NOMO-1 treated with DMSO at 0.1 percent for 48 hours (cell line): ENCODE data around the gene VCAN.

Source experiments
- DNase-seq: peaks from one replicate; lab custom pipeline; 2025; ENCODE audit not compliant: unreplicated experiment; lab: John Stamatoyannopoulos, UW

VCAN gene

DNA sequence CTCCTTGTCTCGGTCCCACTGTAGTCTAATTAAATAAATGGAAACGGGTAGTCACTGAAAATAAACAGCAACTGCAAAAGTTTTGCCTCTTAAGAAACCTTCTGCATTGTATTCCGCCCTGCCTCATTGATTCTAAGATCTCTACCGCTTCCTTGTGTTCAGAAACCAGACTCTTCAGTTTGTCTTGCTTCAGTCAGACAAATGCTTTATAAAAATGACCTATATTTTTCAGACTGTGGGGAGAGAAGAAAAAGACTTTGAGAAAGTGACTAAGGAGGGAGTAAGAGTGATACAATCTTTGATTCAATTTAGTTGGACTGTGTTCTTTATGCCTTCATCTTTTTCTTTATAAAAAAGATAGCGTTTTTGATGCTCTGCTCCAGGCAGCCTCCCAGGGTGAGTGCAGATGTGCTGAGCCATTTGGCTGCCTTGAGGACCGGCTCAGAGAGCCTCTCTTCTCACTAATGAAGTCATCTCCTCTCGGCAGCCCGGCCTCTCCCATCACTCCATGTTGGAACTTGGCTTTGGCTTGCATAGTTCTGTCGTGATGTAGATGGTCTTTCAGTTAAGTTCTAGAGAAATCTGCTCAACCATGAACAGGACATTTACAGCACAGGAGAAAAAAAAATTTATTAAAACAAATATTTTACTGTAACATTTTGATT lies 4.0 kb upstream of the VCAN start:
- DNase-seq = peak; percentile 5

DNA sequence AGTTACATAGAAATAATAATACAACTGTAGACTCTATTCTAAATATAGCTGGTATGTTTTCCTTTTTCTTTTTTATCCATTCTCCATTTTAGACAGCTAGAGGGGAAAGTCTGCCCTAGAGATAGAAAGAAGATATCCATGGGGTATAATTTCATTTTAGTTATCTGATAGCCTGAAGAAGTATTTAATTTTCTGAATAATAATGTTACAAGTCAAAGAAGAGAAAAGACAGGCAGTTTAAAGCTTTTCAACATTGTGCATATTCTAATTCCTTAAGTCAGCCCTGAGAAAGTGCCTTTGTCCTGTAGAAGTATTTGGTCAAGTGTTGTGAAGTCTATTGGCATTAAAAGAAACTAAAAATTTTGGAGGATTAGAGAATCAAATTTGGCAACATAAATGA lies 2.5 kb upstream of the VCAN start:
- no peak for DNase-seq

DNA sequence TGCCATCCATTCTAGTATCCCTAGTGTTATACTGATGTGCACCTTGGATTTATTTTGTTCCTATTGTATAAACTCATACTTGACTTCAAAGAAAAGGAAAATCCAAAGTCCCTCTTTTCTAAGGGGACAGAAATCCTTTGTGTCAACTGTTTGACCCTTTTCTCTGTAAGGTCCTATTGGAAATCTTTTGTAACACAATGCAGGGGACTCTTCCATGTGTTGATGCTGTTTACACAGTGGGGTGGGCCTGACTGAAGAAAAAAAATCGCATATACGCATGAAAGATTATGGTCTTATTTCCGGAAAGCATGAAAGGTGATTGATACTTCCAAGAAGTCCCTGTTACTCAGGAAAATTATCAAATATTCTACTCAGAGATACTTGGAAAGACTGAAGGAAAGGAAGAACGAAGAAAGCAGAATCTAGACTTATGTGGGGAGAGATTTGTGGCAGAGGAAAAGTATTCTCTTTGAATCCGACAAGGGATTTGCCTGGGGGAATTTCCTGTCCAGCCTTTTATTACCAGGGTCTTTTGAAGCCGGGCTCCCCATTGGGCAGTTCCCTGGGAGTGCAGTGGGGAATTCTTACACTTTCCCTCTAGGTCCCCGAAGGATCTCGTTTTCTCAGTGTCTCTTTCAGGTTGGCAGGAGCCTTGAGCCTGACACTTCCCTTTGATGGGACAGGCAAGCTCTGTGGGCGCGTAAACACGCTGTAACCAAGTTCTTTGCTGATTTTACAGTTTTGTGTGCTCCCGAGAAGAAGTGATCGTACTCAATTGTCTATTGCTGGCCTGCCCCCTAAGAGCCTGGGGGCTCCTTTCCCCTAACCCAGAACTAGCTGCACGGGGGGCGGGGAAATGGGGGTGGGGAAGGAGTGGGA lies 779 bp upstream of the VCAN start:
- peak; percentile 83 for DNase-seq

DNA sequence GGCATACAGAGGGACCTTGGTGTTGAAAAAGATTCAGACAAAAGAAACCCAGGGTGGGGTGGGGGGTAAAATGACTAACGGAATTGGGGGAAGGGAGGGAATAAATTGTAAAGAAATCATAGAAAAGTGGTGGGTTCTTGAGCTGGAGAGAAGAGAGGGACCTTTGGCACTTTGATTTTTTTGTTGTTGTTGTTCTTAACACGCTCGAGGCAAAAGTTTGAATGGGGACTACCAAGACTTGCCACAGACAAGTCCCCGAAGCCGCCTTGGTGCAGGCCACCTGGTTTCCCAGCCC lies 616 bp downstream of the VCAN start:
- DNase-seq = peak; percentile 20

DNA sequence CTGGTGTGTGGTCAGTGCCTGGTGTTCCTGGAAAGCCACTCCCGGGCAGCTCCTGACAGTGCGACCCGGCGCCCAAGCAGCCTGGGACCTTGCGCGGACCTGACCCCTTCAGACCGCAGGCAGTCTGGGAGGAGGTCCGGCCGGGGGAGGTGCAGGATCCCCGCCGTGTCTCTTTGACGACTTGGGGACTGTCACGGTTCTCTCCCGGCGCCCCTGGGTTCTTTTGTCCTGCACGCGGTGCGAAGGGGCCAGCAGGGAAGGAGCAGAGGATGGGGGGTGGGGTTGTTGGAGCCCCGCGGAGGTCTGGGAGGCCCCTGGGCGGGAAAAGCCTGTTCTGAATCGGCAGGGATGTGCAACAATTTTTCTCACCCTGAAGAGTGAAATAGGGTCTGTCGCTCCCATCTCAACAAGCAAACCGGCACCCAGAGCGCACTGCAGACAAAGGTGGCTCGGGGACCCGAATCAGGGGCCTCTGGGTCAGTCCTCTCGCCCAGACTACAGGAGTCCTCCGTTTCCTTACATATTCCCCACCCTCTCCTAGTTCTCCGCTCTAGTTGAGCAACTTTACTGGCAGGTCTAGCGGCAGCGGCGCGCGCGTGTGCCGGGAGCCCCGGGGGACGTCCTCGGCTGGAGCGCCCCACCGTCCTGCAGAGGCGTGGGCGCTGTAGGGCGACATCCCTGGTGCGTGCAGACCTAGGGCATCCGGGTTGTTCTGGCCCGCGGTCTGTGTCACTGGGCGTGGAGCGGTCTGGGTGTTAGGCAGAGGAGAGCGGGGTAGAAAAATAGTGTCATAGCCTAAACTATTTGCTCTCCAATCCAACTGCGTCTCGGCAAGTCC lies 1.2 kb downstream of the VCAN start:
- peak; percentile 50 for DNase-seq

DNA sequence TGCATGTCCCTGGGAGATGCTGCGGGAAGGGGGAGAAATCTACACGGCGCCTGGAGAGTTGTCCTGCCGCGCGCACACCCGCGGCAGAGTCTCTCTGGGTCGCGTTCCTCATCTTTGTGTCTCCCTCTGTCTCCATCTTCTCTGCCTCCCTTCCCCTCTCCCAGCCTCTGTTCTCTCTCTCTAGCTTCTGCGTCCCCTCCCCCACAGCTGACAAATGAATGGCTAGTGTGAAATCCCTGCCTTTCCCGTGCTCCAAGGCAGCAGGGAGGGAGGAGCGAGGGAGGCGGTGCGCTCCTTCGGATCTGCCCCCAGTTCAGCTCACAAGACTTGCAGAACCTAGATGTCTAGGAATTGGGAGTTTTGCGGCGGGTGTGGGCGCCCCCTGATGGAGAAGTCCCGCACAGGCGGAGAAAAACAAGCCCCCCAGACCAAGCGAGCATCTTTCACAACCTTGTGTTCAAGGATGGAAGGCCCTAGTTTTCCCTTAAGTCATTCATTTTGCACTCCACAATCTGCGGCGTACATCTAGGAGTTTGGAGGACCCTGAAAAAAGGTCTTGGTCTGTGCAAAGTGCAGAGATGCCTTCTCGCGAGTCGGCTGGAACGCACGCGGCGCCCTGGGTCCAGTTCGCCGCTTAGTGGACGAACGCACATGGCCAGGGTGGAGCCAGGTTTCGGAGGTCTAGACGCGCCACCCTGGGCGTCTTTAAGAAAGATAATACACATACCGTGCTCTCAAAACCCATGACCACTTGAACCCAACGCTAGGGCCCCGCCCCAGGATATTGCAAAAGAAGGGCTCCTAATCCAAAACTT lies 2.0 kb downstream of the VCAN start:
- DNase-seq = peak; percentile 91

DNA sequence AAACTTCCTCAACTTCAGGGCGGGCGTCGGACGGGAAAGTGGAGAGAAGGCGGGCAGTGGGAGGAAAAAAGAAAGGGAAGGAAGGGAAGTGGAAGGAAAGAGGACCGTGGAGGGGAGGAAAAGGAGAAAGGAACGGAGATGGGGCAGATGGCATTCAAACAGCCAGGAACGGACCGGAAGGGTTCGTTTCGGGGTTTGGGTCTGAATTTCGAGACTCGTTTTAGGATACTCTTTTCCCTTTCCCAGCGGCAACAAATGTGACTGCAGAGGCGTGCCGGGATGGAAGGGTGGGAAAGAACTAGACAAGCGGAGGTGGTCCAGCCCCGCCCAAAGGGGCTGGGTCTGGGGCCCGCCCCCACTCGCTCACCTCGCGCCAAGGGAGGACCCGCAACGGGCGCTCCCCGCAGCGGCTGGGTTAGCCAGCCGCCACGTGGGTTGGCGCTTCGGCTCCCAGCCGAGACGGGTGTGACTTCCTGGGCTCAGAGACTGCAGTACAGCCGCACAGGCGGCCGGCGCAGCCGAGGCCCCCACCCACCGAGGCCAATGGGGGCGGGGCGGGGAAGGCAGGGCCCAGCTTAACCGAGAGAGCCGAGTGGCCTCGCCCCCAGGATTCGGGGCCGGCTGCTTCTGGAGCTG lies 2.7 kb downstream of the VCAN start:
- DNase-seq = peak; percentile 57

DNA sequence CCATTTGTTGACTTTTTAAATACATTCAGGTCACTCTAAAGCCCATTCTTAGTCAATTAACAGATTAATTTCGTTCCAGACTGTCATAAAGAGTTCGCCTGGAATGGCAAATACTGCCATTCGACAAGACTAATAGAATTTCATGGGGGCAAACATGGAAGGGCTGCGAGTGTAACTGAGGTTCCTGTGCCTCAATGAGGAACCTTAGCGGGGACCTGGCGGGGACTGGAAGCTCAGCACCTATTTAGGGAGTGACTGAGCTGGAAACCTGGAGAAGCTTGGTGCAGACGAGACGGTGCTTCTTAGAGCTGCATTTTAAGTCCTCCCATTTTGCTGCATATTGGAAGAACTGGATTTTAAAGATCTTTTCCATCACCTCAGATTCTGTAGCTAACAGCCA lies 3.4 kb downstream of the VCAN start:
- no peak for DNase-seq

DNA sequence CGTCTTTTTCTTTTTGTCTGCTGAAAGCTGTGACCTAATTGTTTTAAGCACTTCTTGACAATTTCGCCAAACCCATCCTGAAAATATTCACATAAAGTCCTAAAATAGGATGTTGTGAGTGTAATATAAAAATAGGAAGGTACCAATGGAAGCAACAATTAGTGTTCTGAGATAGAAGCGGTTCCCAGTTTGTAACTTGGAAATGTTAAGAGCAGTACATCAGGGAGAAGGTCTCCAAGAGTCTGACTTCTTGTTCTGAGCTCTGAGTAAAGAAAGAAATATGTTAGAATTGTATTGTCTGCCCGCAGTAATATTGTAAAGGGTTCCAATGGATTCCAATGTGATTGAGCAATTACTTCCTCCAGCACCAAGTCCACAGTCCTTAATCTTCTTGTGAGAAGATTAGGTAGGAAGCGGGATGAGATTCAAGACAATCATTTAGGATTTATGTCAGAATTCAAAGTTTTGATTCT lies 3.9 kb downstream of the VCAN start:
- no peak for DNase-seq

DNA sequence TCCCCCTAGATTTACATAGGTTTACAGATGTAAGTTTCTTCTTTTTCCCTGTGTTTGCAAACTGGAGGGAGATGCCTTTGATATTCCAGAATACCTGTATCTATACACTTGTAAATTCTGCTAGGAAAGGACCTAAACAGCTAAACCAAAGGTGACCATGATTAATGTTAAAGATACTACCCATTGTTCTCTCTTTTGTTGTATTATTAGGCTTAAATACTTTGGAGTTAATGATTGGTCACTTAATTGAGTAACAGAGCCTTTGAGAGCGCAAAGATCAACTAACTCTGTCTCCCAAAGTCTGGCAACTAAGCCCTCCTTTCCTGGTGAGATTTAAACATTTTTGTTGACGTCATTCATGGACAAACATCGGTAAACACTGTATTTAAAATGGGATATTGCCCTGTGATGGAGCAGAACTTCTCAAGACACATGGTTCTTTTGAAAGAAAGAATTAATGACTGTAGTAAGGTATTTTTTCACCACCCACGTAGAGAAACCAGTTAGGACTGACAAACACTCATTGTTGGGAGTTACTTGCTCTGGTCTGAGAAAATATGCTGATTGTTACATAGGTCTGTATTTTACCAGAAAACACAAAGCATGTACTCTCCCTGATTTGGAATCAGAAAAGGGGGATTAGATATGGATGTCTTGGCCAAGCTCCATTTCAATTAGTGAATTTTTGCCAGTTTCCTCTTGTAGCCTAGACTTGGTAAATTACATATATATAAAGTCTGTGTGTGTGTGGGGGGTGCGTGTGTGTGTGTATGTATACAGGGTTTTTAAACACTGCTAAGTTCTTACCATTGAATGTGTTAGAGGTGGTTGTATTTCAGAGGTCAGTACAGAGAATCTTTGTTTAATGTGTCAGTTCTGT lies 4.6 kb downstream of the VCAN start:
- DNase-seq = no peak

DNA sequence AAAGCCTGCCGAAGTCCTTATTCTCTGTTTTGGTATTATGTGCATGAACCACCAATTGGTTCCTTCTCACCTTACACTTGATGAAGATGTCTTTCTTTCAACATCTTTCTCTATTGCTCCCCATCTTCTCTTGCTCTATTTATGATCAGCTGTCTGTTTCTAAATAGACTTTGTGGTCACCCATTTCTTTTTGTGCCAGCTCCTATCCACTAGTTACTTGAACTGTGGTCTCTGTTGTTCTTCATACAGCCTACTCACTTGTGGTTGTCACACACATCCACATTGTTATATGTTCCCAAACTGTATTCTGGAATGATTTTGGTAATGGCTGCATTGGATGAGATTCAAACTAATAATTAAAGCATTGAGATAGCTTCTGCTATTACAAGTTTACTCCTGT lies 11.4 kb downstream of the VCAN start:
- DNase-seq = no peak

DNA sequence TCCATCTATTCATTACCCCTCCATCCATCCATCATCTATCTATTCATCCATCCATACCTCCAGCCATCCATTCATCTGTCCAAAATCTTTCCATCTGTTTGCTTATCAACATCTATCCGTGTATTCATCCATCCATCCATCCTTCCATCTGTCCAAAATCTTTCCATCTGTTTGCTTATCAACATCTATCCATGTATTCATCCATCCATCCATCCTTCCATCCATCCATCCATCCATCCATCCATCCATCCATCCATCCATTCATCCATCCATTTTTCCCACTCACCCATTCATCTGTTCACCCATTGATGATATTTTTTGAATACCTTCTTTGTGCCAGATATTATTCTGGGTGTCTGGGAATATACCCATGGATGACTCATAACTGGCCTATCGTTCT lies 12.8 kb downstream of the VCAN start:
- DNase-seq = no peak

DNA sequence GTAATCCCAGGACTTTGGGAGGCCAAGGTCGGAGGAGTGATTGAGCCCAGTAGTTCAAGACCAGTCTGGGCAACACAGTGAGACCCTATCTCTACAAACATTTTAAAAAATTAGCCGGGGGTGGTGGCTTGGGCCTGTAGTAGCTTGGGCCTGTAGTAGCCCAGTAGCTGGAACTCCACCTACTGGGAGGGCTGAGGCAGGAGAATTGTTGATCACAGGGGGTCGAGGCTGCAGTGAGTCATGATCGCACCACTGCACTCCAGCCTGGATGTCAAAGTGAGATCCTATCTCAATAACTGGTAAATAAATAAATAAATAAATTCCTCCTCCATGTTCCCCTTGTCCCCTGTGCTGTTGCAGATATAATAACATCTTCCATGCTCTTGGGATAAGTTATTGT lies 14.3 kb downstream of the VCAN start:
- DNase-seq = no peak

DNA sequence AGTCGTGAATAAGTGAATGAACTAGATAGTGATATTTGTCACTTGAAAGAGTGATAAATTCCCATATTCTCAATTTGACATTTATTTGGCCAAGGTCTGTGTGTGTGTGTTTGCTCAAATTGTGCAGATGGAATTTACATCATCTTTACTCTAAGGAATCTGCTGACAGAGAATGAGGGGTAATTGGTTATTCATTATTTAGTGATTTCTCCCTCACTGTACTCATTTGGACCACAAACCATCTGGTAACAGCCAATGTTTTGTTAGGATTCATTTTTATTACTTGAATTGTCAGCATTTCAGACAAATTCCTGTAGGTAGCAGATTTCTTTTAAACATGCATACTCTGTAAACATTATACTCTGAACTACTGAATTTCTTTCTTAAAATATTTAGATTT lies 15.6 kb downstream of the VCAN start:
- no peak for DNase-seq

DNA sequence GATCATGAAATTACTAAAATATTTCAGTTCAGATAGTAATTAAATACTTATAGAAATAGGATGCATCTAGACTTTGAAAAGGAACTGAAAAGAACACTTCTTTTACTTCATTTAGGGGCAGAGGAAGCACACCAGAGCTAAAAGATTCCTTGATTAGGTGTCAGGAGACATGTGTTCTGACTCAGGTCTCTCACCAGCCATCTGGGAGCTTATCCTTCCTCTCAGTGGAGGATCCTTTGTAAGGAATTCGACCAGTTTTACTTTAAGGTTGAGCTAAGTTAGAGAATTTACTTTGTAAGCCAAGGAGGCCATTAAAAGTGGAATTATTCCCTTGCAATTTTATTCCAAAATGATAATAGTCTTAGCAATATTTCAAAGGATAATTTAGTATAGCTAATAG lies 16.7 kb downstream of the VCAN start:
- DNase-seq = no peak

DNA sequence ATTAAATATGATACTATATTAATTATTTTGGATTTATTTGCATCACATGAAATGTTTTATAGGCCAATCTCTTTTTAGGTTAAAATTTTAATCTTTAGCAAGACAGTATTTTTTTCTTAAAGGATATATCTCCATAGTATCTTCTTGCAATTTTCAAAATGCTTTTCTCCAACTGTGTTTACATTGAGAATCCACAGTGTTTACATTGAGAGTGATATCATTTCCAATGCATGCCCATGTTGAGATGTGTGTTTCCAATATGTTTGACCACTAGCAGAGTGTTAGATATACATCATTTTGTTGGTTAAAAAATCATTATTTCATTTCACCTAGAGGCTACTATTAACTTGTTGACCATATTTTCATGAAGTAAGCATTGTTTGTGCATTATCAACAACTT lies 17.3 kb downstream of the VCAN start:
- DNase-seq = no peak

DNA sequence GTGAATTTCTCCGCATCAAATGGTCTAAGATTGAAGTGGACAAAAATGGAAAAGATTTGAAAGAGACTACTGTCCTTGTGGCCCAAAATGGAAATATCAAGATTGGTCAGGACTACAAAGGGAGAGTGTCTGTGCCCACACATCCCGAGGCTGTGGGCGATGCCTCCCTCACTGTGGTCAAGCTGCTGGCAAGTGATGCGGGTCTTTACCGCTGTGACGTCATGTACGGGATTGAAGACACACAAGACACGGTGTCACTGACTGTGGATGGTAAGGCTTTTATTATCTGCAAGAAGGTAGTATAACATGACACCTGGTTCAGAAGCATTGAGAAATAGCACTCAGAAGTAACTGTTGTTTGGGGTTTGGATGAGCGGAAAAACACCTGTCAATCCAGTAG lies 18.7 kb downstream of the VCAN start:
- no peak for DNase-seq

DNA sequence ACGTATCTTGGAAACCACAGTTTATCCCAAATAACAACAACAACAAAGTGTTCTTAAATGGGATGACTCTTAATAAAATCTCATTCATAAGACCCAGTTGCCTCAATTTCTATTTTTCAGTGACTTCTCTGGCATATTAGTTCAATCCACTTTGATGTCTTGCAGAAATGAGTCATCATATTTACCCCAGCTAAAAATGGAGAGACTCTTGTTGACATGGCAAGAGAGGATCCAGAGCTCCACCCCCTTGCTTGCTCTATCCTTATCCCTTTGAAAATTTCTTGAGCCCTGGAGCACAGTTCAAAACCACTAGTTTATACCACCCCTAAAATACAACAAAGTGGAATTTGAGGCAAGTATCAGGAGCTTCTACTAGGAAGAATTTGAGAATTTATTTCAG lies 20.8 kb downstream of the VCAN start:
- no peak for DNase-seq

DNA sequence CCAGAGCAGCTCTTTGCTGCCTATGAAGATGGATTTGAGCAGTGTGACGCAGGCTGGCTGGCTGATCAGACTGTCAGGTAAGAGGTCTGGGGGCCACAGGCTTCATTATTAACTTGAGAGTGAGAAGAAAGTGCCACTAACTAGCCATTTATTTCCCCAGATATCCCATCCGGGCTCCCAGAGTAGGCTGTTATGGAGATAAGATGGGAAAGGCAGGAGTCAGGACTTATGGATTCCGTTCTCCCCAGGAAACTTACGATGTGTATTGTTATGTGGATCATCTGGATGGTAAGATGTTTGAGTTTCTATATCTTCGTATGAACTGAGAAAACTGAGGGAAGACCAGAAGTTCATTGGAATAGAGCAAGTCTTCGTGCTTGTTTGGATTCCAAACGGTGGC lies 22.1 kb downstream of the VCAN start:
- no peak for DNase-seq
